Kidney (tissue), 14 donors: ENCODE results near the gene GPR152. TPM values are rescaled to one million over a fixed set of nuclear protein-coding genes. Genes with fewer than 3 reads are reported as not detected.

Experiments
- DNase-seq, 5 donors: peaks; one replicate each; pipeline ENCODE4 v3.0.0-alpha.2; 2013 to 2020
- FAIRE-seq: peaks from 2 replicates; lab custom pipeline; 2012; peaks lifted over from hg19 to GRCh38; lab: Jason Lieb, UNC
- H3K27ac ChIP-seq, 2 donors: one replicate each; pipeline ENCODE4 v1.7.0; 2013; ENCODE audit warnings: low read depth in 2 of 2, low read length in 2 of 2, inconsistent platforms in 1 of 2
- H3K27me3 ChIP-seq: one replicate; pipeline ENCODE4 v1.7.1; 2013; ENCODE audit warnings: low read length, inconsistent platforms; ENCODE audit not compliant: control insufficient read depth, insufficient read depth
- H3K36me3 ChIP-seq, 3 donors: one replicate each; pipeline versions ENCODE4 v1.7.0 to v1.7.1; 2013; ENCODE audit warnings: low read length in 3 of 3, control low read depth in 1 of 3, inconsistent platforms in 1 of 3; ENCODE audit not compliant: insufficient read depth in 3 of 3, control insufficient read depth in 2 of 3
- H3K4me1 ChIP-seq, 3 donors: one replicate each; pipeline versions ENCODE4 v1.7.0 to v1.7.1; 2013; ENCODE audit warnings: low read length in 3 of 3, inconsistent platforms in 1 of 3, low read depth in 1 of 3; ENCODE audit not compliant: control insufficient read depth in 2 of 3, insufficient read depth in 2 of 3
- H3K4me3 ChIP-seq, 3 donors: one replicate each; pipeline versions ENCODE4 v1.7.0 to v1.8.1; 2013; ENCODE audit warnings: low read length in 3 of 3, control low read depth in 1 of 3, inconsistent platforms in 1 of 3
- H3K9ac ChIP-seq, 3 donors: one replicate each; pipeline versions ENCODE4 v1.7.0 to v1.7.1; 2013; ENCODE audit warnings: low read length in 3 of 3, control low read depth in 1 of 3, inconsistent platforms in 1 of 3
- H3K9me3 ChIP-seq, 3 donors: one replicate each; pipeline versions ENCODE4 v1.7.0 to v1.7.1; 2013; ENCODE audit warnings: low read length in 3 of 3, control low read depth in 1 of 3, inconsistent platforms in 1 of 3; ENCODE audit not compliant: control insufficient read depth in 2 of 3, insufficient read depth in 1 of 3
- intact Hi-C: fragments of 100-400 bp; cut with DNase I; formaldehyde crosslinking; loops from one replicate; pipeline ENCODE4 v1.11.1; 2022
- polyA plus RNA-seq: library from polyadenylated mRNA; stranded (reverse); fragments of 350-450 nt; fragmentation: Illumina TruSeq; extraction: RNeasy Lipid Tissue Mini Kit (QIAGEN cat#74804); gene quantifications from one replicate; pipeline ENCODE4 v1.2.3, GENCODE V29; 2014; ENCODE audit warnings: low read depth, low replicate concordance; ENCODE audit not compliant: insufficient read depth
- total RNA-seq: library from RNA; stranded (reverse); fragmentation: NEBNext Ultra II Directional; extraction: Animal tissue kit (Norgen Biotek cat#: 25700); gene quantifications from one replicate; pipeline ENCODE4 v1.2.1, GENCODE V29; 2021
- TF ChIP-seq, protein P1 (sequence below): IDR thresholded peaks from 3 replicates; pipeline ENCODE4 v1.5.1; 2012; ENCODE audit warnings: mild to moderate bottlenecking, moderate library complexity, borderline replicate concordance; ENCODE audit not compliant: insufficient read depth; ENCODE audit errors: extremely low read depth
- donor health status: control.
- donor health status: control.
- donor health status: control.
- donor health status: control.
- donor health status: control.
- donor health status: DM: yes; HTN: yes; CAD: no.
- donor health status: Normal renal cell carcinoma (clear cell type).

GPR152 gene
- total and polyA plus RNA-seq, 2 donors from 2014 or later = not detected

- H3K9ac ChIP-seq = no peak overlapping the region
- H3K4me3 ChIP-seq = no peak overlapping the region
- FAIRE-seq = no peak
- peaks cover 0 to 2% (median 0%) of the 10 kb centered on the region in 3 donors for H3K4me1 ChIP-seq
- H3K27ac ChIP-seq = no peak overlapping the region
- intact Hi-C loops = no loop called here
- no peaks in the 10 kb centered on the region for H3K27me3 ChIP-seq
- H3K36me3 ChIP-seq = no peaks in the 10 kb centered on the region
- DNase-seq = no peak
- TF ChIP-seq, protein P1, sequence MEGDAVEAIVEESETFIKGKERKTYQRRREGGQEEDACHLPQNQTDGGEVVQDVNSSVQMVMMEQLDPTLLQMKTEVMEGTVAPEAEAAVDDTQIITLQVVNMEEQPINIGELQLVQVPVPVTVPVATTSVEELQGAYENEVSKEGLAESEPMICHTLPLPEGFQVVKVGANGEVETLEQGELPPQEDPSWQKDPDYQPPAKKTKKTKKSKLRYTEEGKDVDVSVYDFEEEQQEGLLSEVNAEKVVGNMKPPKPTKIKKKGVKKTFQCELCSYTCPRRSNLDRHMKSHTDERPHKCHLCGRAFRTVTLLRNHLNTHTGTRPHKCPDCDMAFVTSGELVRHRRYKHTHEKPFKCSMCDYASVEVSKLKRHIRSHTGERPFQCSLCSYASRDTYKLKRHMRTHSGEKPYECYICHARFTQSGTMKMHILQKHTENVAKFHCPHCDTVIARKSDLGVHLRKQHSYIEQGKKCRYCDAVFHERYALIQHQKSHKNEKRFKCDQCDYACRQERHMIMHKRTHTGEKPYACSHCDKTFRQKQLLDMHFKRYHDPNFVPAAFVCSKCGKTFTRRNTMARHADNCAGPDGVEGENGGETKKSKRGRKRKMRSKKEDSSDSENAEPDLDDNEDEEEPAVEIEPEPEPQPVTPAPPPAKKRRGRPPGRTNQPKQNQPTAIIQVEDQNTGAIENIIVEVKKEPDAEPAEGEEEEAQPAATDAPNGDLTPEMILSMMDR = no peak
- no peaks in the 10 kb centered on the region for H3K9me3 ChIP-seq
Measured at GRCh38 chr11:67457453-67457852, 4.9 kb upstream of the GPR152 start.

GRCh38 chr11:67456068-67456705 lies 3.7 kb upstream of the GPR152 start:
- Histone ChIP-seq H3K9me3 (no peaks in the 10 kb centered on the region), H3K27ac (no peak overlapping the region), H3K4me1 (peaks cover 0 to 2% (median 0%) of the 10 kb centered on the region in 3 donors), H3K27me3 (no peaks in the 10 kb centered on the region), H3K4me3 (no peak overlapping the region), H3K9ac (no peak overlapping the region), H3K36me3 (no peaks in the 10 kb centered on the region)
- FAIRE-seq (no peak), DNase-seq (peak in 1 of 5 donors; percentile 67)
- TF ChIP-seq, protein P1 = no peak
- intact Hi-C loops = no loop called here

DNA sequence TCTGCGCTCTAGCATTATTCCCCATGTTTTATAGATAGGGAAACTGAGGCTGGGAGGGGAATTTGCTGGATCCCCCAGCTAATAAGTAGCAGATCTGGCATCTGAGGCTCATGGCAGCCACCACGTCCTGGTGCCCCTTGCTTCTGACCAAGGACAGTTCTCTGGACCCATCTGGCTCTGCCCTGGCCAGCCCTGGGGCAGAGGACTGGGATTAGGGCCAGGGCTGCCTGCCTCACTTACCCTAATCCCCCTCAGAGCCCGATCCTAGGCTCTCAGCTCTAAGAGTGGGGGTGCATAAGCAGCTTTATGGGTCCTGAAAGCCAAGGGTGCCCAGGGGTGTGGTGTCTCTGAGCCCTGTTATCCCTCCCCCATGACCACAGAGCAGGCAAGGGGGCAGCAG lies 2.5 kb upstream of the GPR152 start, which contains the start of gene CABP4:
Gene CABP4, plus strand, starts transcription at position 301 of the 400 bp plus-strand sequence. Its CDS starts 70 bp downstream, at position 371.
- Histone ChIP-seq H3K4me3 (no peak within 1 kb of the TSS), H3K27me3 (no peaks in the 10 kb centered on the region), H3K27ac (no peak within 1 kb of the TSS), H3K4me1 (peaks cover 0 to 2% (median 0%) of the 10 kb centered on the region in 3 donors), H3K9ac (no peak within 1 kb of the TSS), H3K9me3 (no peaks in the 10 kb centered on the region), H3K36me3 (no peaks in the 10 kb centered on the region)
- FAIRE-seq = no peak
- TF ChIP-seq, protein P1 = no peak
- intact Hi-C loops = no loop called here
- peak in 1 of 5 donors; percentile 43 for DNase-seq
